Endothelial cell of umbilical vein (primary cell): ENCODE data around the gene CAPN12.

Experiments
- EZH2 ChIP-seq: IDR thresholded peaks from 2 replicates; pipeline ENCODE4 v1.6.1; 2012; ENCODE audit warnings: borderline replicate concordance, low read depth, mild to moderate bottlenecking, moderate library complexity, low read length, inconsistent platforms; ENCODE audit not compliant: severe bottlenecking
- POLR2A ChIP-seq: IDR thresholded peaks from 2 replicates; pipeline ENCODE4 v1.6.1; 2012; ENCODE audit warnings: low read depth, mild to moderate bottlenecking, control low read depth, low read length
- POLR2AphosphoS5 ChIP-seq: IDR thresholded peaks from 2 replicates; pipeline ENCODE4 v1.6.1; 2012; ENCODE audit warnings: low read depth, mild to moderate bottlenecking, control low read depth, low read length, moderate library complexity; ENCODE audit not compliant: insufficient read depth
- TF ChIP-seq, protein P1 (sequence below), 2 donors: IDR thresholded peaks; 1 replicate in 1 of 2; 2 replicates in 1 of 2; pipeline ENCODE4 v1.5.1; 2011; ENCODE audit warnings: low read length in 2 of 2, mild to moderate bottlenecking in 2 of 2, moderate library complexity in 2 of 2, control low read depth in 1 of 2, inconsistent platforms in 1 of 2, low read depth in 1 of 2; ENCODE audit not compliant: insufficient read depth in 1 of 2; ENCODE audit errors: extremely low read depth in 1 of 2
- TF ChIP-seq, protein P2 (sequence below): IDR thresholded peaks from 2 replicates; pipeline ENCODE4 v1.6.1; 2011; ENCODE audit not compliant: insufficient read depth, insufficient read length

DNA sequence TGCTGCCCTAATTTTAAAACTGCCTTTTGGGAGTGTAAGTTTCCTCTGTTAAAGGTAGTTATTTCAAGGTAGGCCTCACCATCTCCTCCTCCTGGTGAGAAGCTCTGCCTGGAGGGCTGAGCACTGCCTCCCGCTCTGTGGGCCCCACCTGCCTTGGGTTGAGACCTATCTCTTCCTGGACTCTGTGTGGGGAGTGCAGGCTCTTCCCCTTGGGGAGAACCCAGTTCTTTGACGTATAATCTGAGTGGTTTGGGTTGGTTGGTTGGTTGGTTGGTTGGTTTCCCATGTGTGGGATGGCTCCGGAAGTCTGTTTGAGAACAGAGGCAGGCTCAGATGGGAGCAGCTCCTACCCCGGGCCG is 57.8 kb downstream of the CAPN12 start:
- TF ChIP-seq, protein P1, sequence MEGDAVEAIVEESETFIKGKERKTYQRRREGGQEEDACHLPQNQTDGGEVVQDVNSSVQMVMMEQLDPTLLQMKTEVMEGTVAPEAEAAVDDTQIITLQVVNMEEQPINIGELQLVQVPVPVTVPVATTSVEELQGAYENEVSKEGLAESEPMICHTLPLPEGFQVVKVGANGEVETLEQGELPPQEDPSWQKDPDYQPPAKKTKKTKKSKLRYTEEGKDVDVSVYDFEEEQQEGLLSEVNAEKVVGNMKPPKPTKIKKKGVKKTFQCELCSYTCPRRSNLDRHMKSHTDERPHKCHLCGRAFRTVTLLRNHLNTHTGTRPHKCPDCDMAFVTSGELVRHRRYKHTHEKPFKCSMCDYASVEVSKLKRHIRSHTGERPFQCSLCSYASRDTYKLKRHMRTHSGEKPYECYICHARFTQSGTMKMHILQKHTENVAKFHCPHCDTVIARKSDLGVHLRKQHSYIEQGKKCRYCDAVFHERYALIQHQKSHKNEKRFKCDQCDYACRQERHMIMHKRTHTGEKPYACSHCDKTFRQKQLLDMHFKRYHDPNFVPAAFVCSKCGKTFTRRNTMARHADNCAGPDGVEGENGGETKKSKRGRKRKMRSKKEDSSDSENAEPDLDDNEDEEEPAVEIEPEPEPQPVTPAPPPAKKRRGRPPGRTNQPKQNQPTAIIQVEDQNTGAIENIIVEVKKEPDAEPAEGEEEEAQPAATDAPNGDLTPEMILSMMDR (IDR thresholded peaks at IDR 0.05; ENCODE audit: extremely low read depth in 1 of 2, insufficient read depth in 1 of 2, low read depth in 1 of 2, low read length in 2 of 2): no peak
- TF ChIP-seq POLR2AphosphoS5 (no peak), EZH2 (no peak), POLR2A (no peak)
- TF ChIP-seq, protein P2, sequence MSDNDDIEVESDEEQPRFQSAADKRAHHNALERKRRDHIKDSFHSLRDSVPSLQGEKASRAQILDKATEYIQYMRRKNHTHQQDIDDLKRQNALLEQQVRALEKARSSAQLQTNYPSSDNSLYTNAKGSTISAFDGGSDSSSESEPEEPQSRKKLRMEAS: no peak
